Tibial nerve (tissue), 4 donors: ENCODE data around the gene HADHA. TPM values are rescaled to one million over a fixed set of nuclear protein-coding genes. Genes with fewer than 3 reads are reported as not detected.

Experiments used
- DNase-seq, 2 donors: peaks; one replicate each; pipeline ENCODE4 v3.0.0-alpha.2; 2019; ENCODE audit warnings: low spot score in 2 of 2
- H3K27ac ChIP-seq, 4 donors: fragments of 200-600 bp; sonication (generic) in 3 of 4; one replicate each; pipeline ENCODE4 v1.5.1; 2017 to 2019; ENCODE audit warnings: mild to moderate bottlenecking in 1 of 4
- H3K27me3 ChIP-seq, 2 donors: fragments of 200-600 bp; sonication (generic) in 1 of 2; one replicate each; pipeline versions ENCODE4 v1.5.1 to v1.6.0; 2017 to 2019
- H3K36me3 ChIP-seq, 3 donors: fragments of 200-600 bp; sonication (generic); one replicate each; pipeline ENCODE4 v1.5.1; 2018 to 2019
- H3K4me1 ChIP-seq, 4 donors: fragments of 200-600 bp; sonication (generic) in 3 of 4; one replicate each; pipeline ENCODE4 v1.5.1; 2017 to 2019
- H3K4me3 ChIP-seq, 4 donors: fragments of 200-600 bp; sonication (generic) in 3 of 4; one replicate each; pipeline ENCODE4 v1.5.1; 2017 to 2019; ENCODE audit warnings: mild to moderate bottlenecking in 1 of 4, moderate library complexity in 1 of 4
- H3K9me3 ChIP-seq, 4 donors: fragments of 200-600 bp; sonication (generic) in 3 of 4; one replicate each; pipeline ENCODE4 v1.5.1; 2017 to 2019
- CTCF ChIP-seq, 5 experiments: fragments of 200-600 bp in 3 of 5; fragments of 450-650 bp in 2 of 5; sonication (generic) in 3 of 5; IDR thresholded peaks; one replicate each; pipeline ENCODE4 v1.5.1; 2016 to 2019; ENCODE audit warnings: antibody characterized with exemption in 5 of 5, mild to moderate bottlenecking in 3 of 5, moderate library complexity in 2 of 5
- EP300 ChIP-seq, 2 donors: sonication (generic); formaldehyde crosslinking; IDR thresholded peaks; one replicate each; pipeline ENCODE4 v1.6.1; 2017; ENCODE audit warnings: antibody characterized with exemption in 2 of 2, mild to moderate bottlenecking in 1 of 2
- POLR2A ChIP-seq, 2 donors: fragments of 450-650 bp; IDR thresholded peaks; one replicate each; pipeline ENCODE4 v1.6.1; 2017; ENCODE audit warnings: antibody characterized with exemption in 2 of 2, mild to moderate bottlenecking in 2 of 2, moderate library complexity in 2 of 2
- WGBS, 2 donors: methylation state at CpG; one replicate each; pipeline ENCODE4 v1.1.5; 2018; 5-methylcytosine and 5-hydroxymethylcytosine counted together
- total RNA-seq, 4 donors: library from RNA; depleted of rRNA; stranded (reverse); fragments of >200 nt; gene quantifications; one replicate each; pipeline ENCODE4 v1.1.0, GENCODE V29; 2016

The HADHA gene
- total RNA-seq, 4 donors from 2014 or later, result 91.8 to 115 (median 104) TPM

GRCh38 chr2:26283606-26284005 lies 39.2 kb upstream of the HADHA start:
- no peak for DNase-seq
- Histone ChIP-seq H3K4me3 (no peak overlapping the region), H3K9me3 (no peaks in the 10 kb centered on the region), H3K27me3 (no peaks in the 10 kb centered on the region), H3K4me1 (no peaks in the 10 kb centered on the region), H3K27ac (no peak overlapping the region), H3K36me3 (peaks cover 0 to 91% (median 10%) of the 10 kb centered on the region in 3 donors)
- TF ChIP-seq CTCF (IDR thresholded peaks at IDR 0.05) (no peak), EP300 (IDR thresholded peaks at IDR 0.05) (no peak), POLR2A (IDR thresholded peaks at IDR 0.05) (no peak)
- WGBS, 2 donors, result 86 to 97% methylated on average over 2 of the region's 2 CpGs

- H3K27me3 ChIP-seq, result no peaks in the 10 kb centered on the region
- H3K4me1 ChIP-seq, result no peaks in the 10 kb centered on the region
- TF ChIP-seq POLR2A (IDR thresholded peaks at IDR 0.05), result no peak
- no peak for TF ChIP-seq EP300 (IDR thresholded peaks at IDR 0.05)
- no peak for TF ChIP-seq CTCF (IDR thresholded peaks at IDR 0.05)
- H3K27ac ChIP-seq, result no peak overlapping the region
- WGBS, 2 donors, result 89 to 90% methylated on average over 2 of the region's 2 CpGs
- peaks cover 0 to 90% (median 18%) of the 10 kb centered on the region in 3 donors for H3K36me3 ChIP-seq
- DNase-seq, result no peak
- H3K9me3 ChIP-seq, result no peaks in the 10 kb centered on the region
- no peak overlapping the region for H3K4me3 ChIP-seq
Observed at GRCh38 chr2:26281226-26281625, 36.8 kb upstream of the HADHA start.

GRCh38 chr2:26279886-26280285 lies 35.5 kb upstream of the HADHA start:
- TF ChIP-seq EP300 (IDR thresholded peaks at IDR 0.05) (no peak), POLR2A (IDR thresholded peaks at IDR 0.05) (no peak), CTCF (IDR thresholded peaks at IDR 0.05) (no peak)
- DNase-seq, result no peak
- Histone ChIP-seq H3K4me3 (no peak overlapping the region), H3K36me3 (peaks cover 0 to 85% (median 15%) of the 10 kb centered on the region in 3 donors), H3K4me1 (peaks cover 0 to 8% (median 5%) of the 10 kb centered on the region in 4 donors), H3K27me3 (no peaks in the 10 kb centered on the region), H3K27ac (no peak overlapping the region), H3K9me3 (no peaks in the 10 kb centered on the region)
- 83 to 86% methylated on average over 3 of the region's 3 CpGs for WGBS, 2 donors

GRCh38 chr2:26276484-26277227 lies 32.2 kb upstream of the HADHA start:
- 83 to 89% methylated on average over 4 of the region's 4 CpGs for WGBS, 2 donors
- Histone ChIP-seq H3K27me3 (no peaks in the 10 kb centered on the region), H3K4me1 (peaks cover 0 to 34% (median 29%) of the 10 kb centered on the region in 4 donors), H3K27ac (peak overlapping the region in 1 of 4 donors; percentile 95), H3K9me3 (no peaks in the 10 kb centered on the region), H3K36me3 (peaks cover 0 to 53% (median 15%) of the 10 kb centered on the region in 3 donors), H3K4me3 (no peak overlapping the region)
- DNase-seq, result no peak
- TF ChIP-seq POLR2A (IDR thresholded peaks at IDR 0.05), result no peak
- no peak for TF ChIP-seq EP300 (IDR thresholded peaks at IDR 0.05)
- no peak for TF ChIP-seq CTCF (IDR thresholded peaks at IDR 0.05)

GRCh38 chr2:26274058-26274613 lies 29.7 kb upstream of the HADHA start:
- peak in 1 of 5 experiments; percentile 18 for TF ChIP-seq CTCF (IDR thresholded peaks at IDR 0.05)
- no peak for TF ChIP-seq POLR2A (IDR thresholded peaks at IDR 0.05)
- TF ChIP-seq EP300 (IDR thresholded peaks at IDR 0.05), result peak; percentile 93 to 98
- H3K4me3 ChIP-seq, result no peak overlapping the region
- H3K4me1 ChIP-seq, result peaks cover 0 to 34% (median 29%) of the 10 kb centered on the region in 4 donors
- DNase-seq, result peak; percentile 43 to 87
- H3K9me3 ChIP-seq, result no peaks in the 10 kb centered on the region
- no peaks in the 10 kb centered on the region for H3K27me3 ChIP-seq
- WGBS, 2 donors, result 21 to 23% methylated on average over 5 of the region's 5 CpGs
- H3K36me3 ChIP-seq, result peaks cover 0 to 30% (median 8%) of the 10 kb centered on the region in 3 donors
- H3K27ac ChIP-seq, result peak overlapping the region; percentile 73 to 95 (median 77)
